GM23338 (cell line): ENCODE data around the gene INPP1. TPM values are rescaled to one million over a fixed set of nuclear protein-coding genes. Genes with fewer than 3 reads are reported as not detected.
A peak's percentile ranks its signal among the peaks of the same experiment; 100 is the strongest.

Experiments used
- ATAC-seq: fragments of 200-7000 bp; cut with Tn5 transposase; 3 replicates; pipeline ENCODE4 v1.9.1; 2020
- DNase-seq: peaks from one replicate; pipeline ENCODE4 v3.0.0-alpha.2; 2015; ENCODE audit warnings: low spot score
- H2AFZ ChIP-seq: fragments of 200-600 bp; sonication (generic); 2 replicates; pipeline ENCODE4 v1.8.0; 2016; ENCODE audit warnings: antibody characterized with exemption, mild to moderate bottlenecking, moderate library complexity
- H3F3A ChIP-seq: fragments of 200-600 bp; sonication (generic); replicated peaks from 2 replicates; pipeline ENCODE4 v1.8.0; 2017; ENCODE audit warnings: antibody characterized with exemption, mixed run types, low read depth
- H3K27ac ChIP-seq: fragments of 200-600 bp; sonication (generic); 2 replicates; pipeline ENCODE4 v1.6.1; 2016; ENCODE audit warnings: low read depth
- H3K27me3 ChIP-seq: fragments of 200-600 bp; sonication (generic); 2 replicates; pipeline ENCODE4 v1.8.0; 2016; ENCODE audit warnings: mild to moderate bottlenecking, mixed run types, moderate library complexity; ENCODE audit not compliant: insufficient read depth
- H3K36me3 ChIP-seq: fragments of 200-600 bp; sonication (generic); 2 replicates; pipeline ENCODE4 v1.8.0; 2016; ENCODE audit warnings: mild to moderate bottlenecking; ENCODE audit not compliant: insufficient read depth
- H3K4me1 ChIP-seq: fragments of 200-600 bp; sonication (generic); 2 replicates; pipeline ENCODE4 v1.8.0; 2016; ENCODE audit warnings: mild to moderate bottlenecking, moderate library complexity; ENCODE audit not compliant: insufficient read depth
- H3K4me2 ChIP-seq: fragments of 200-600 bp; sonication (generic); 2 replicates; pipeline ENCODE4 v1.7.1; 2017; ENCODE audit warnings: mixed run types
- H3K4me3 ChIP-seq: fragments of 200-600 bp; sonication (generic); 2 replicates; pipeline ENCODE4 v1.6.1; 2016; ENCODE audit warnings: mixed run types
- H3K79me2 ChIP-seq: fragments of 200-600 bp; sonication (generic); replicated peaks from 2 replicates; pipeline ENCODE4 v1.8.0; 2017; ENCODE audit warnings: mild to moderate bottlenecking; ENCODE audit not compliant: insufficient read depth
- H3K9me2 ChIP-seq: fragments of 200-600 bp; sonication (generic); 2 replicates; pipeline ENCODE4 v1.8.0; 2017; ENCODE audit not compliant: insufficient read depth
- H4K20me1 ChIP-seq: fragments of 200-600 bp; sonication (generic); replicated peaks from 2 replicates; pipeline ENCODE4 v1.8.0; 2017; ENCODE audit warnings: mild to moderate bottlenecking; ENCODE audit not compliant: insufficient read depth
- H3K27ac Mint-ChIP-seq: 2 replicates; pipeline ENCODE4 v1.8.0; 2020; ENCODE audit warnings: inconsistent platforms, mild to moderate bottlenecking, moderate library complexity, mixed read lengths
- H3K27me3 Mint-ChIP-seq: 3 replicates; pipeline ENCODE4 v1.8.0; 2022; ENCODE audit warnings: low read depth, mild to moderate bottlenecking, moderate library complexity, mixed read lengths, inconsistent platforms; ENCODE audit not compliant: insufficient read depth, poor library complexity
- H3K36me3 Mint-ChIP-seq: 3 replicates; pipeline ENCODE4 v1.8.0; 2021; ENCODE audit warnings: low read depth, mild to moderate bottlenecking, inconsistent platforms, moderate library complexity, mixed read lengths
- H3K4me1 Mint-ChIP-seq: 3 replicates; pipeline ENCODE4 v1.8.0; 2020; ENCODE audit warnings: mild to moderate bottlenecking, inconsistent platforms, mixed read lengths
- H3K4me3 Mint-ChIP-seq: 3 replicates; pipeline ENCODE4 v1.8.0; 2021; ENCODE audit warnings: moderate library complexity, mild to moderate bottlenecking, inconsistent platforms, mixed read lengths
- H3K9me3 Mint-ChIP-seq: 3 replicates; pipeline ENCODE4 v1.8.0; 2020; ENCODE audit warnings: moderate library complexity, mild to moderate bottlenecking, inconsistent platforms, mixed read lengths
- CREB1 ChIP-seq: fragments of 250-450 bp; sonication (Bioruptor Pico); IDR thresholded peaks from 2 replicates; pipeline ENCODE4 v1.5.0; 2020; ENCODE audit warnings: low read depth, mild to moderate bottlenecking, moderate library complexity
- EZH2 ChIP-seq: fragments of 200-600 bp; sonication (generic); IDR thresholded peaks from one replicate; pipeline ENCODE4 v1.8.0; 2017; ENCODE audit warnings: antibody characterized with exemption, mild to moderate bottlenecking, low read depth; ENCODE audit not compliant: unreplicated experiment
- EZH2phosphoT487 ChIP-seq: fragments of 200-600 bp; sonication (generic); IDR thresholded peaks from one replicate; pipeline ENCODE4 v1.8.1; 2018; ENCODE audit warnings: antibody characterized with exemption; ENCODE audit not compliant: unreplicated experiment
- JUNB ChIP-seq: IDR thresholded peaks from one replicate; pipeline ENCODE4 v1.6.1; 2016; ENCODE audit warnings: antibody characterized with exemption; ENCODE audit not compliant: unreplicated experiment
- NANOG ChIP-seq: IDR thresholded peaks from 2 replicates; pipeline ENCODE4 v1.6.1; 2016; ENCODE audit warnings: antibody characterized with exemption, borderline replicate concordance
- POLR2AphosphoS5 ChIP-seq: IDR thresholded peaks from 2 replicates; pipeline ENCODE4 v1.6.1; 2016; ENCODE audit warnings: antibody characterized with exemption, low read depth
- STAT1 ChIP-seq: IDR thresholded peaks from one replicate; pipeline ENCODE4 v1.6.1; 2016; ENCODE audit warnings: antibody characterized with exemption; ENCODE audit not compliant: unreplicated experiment
- ZNF114 ChIP-seq: fragments of 250-450 bp; sonication (Bioruptor Pico); IDR thresholded peaks from 2 replicates; pipeline ENCODE4 v1.5.0; 2020; ENCODE audit warnings: mild to moderate bottlenecking, moderate library complexity
- ZNF331 ChIP-seq: fragments of 250-450 bp; sonication (Bioruptor Pico); IDR thresholded peaks from 2 replicates; pipeline ENCODE4 v1.5.0; 2020; ENCODE audit warnings: low read depth, mild to moderate bottlenecking, moderate library complexity
- polyA plus RNA-seq: library from polyadenylated mRNA; unstranded; fragments of >200 nt; fragmentation: Nextera tagmentation; extraction: Ambion mirVana; gene quantifications from 2 replicates; pipeline ENCODE4 v1.2.1, GENCODE V29; 2016
- total RNA-seq: library from RNA; depleted of rRNA; stranded (reverse); fragments of >200 nt; shearing (Covaris generic); gene quantifications from 2 replicates; pipeline ENCODE4 v1.2.3, GENCODE V29; 2014
- TF ChIP-seq, protein P1 (sequence below), 2 experiments: fragments of 200-600 bp in 1 of 2; sonication (generic) in 1 of 2; conservative IDR thresholded peaks; 2 replicates each; pipeline versions ENCODE4 v1.5.1 to v1.6.1; 2016 to 2017; ENCODE audit warnings: antibody characterized with exemption in 2 of 2, low read depth in 2 of 2, mild to moderate bottlenecking in 2 of 2, moderate library complexity in 1 of 2
- TF ChIP-seq, protein P2 (sequence below): IDR thresholded peaks from one replicate; pipeline ENCODE4 v1.6.1; 2018; ENCODE audit warnings: antibody characterized with exemption; ENCODE audit not compliant: unreplicated experiment
- TF ChIP-seq, protein P3 (sequence below): IDR thresholded peaks from 2 replicates; pipeline ENCODE4 v1.6.1; 2016; ENCODE audit warnings: antibody characterized with exemption
- TF ChIP-seq, protein P4 (sequence below): fragments of 250-450 bp; sonication (Bioruptor Pico); IDR thresholded peaks from 2 replicates; pipeline ENCODE4 v1.5.0; 2020; ENCODE audit warnings: mild to moderate bottlenecking, moderate library complexity

The INPP1 gene
- total and polyA plus RNA-seq, 2 experiments from 2014 or later: 2.6 to 6.5 TPM

DNA sequence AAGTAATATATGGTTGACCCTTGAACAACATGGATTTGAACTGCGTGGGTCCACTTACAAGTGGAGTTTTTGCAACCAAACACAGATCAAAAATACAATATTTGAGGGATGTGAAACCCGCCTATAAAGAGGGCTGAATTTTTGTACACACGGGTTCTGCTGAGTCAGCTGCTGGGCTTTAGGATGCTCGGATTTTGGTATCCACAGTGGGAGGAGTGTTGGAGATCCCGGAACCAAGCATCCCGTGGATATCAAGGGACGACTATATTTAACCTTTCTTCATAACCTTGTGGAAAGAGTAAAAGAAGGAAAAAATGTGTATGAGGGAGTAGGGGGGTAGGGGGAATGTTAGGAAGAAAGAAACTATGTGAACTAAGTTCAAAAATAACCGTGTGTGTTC lies 10.0 kb upstream of the INPP1 start:
- DNase-seq (no peak), ATAC-seq (no peak)
- no peak overlapping the region for H3K27ac ChIP-seq
- no peaks in the 10 kb centered on the region for H4K20me1 ChIP-seq
- Mint-ChIP-seq H3K36me3 (no peaks in the 10 kb centered on the region), H3K27me3 (no peaks in the 10 kb centered on the region), H3K27ac (no peak overlapping the region), H3K4me1 (no peaks in the 10 kb centered on the region), H3K4me3 (no peak overlapping the region), H3K9me3 (no peaks in the 10 kb centered on the region)
- no peaks in the 10 kb centered on the region for H3K4me1 ChIP-seq
- peak overlapping the region; percentile 23; the same call in 1 of the 2 replicates for H2AFZ ChIP-seq
- no peaks in the 10 kb centered on the region for H3K27me3 ChIP-seq
- H3K36me3 ChIP-seq: no peaks in the 10 kb centered on the region
- no peaks in the 10 kb centered on the region for H3K9me2 ChIP-seq
- no peak overlapping the region for H3K4me2 ChIP-seq
- no peak for TF ChIP-seq POLR2AphosphoS5
- no peak for TF ChIP-seq ZNF114 (CRISPR knock-in tag)
- TF ChIP-seq, protein P1, sequence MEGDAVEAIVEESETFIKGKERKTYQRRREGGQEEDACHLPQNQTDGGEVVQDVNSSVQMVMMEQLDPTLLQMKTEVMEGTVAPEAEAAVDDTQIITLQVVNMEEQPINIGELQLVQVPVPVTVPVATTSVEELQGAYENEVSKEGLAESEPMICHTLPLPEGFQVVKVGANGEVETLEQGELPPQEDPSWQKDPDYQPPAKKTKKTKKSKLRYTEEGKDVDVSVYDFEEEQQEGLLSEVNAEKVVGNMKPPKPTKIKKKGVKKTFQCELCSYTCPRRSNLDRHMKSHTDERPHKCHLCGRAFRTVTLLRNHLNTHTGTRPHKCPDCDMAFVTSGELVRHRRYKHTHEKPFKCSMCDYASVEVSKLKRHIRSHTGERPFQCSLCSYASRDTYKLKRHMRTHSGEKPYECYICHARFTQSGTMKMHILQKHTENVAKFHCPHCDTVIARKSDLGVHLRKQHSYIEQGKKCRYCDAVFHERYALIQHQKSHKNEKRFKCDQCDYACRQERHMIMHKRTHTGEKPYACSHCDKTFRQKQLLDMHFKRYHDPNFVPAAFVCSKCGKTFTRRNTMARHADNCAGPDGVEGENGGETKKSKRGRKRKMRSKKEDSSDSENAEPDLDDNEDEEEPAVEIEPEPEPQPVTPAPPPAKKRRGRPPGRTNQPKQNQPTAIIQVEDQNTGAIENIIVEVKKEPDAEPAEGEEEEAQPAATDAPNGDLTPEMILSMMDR (conservative IDR thresholded peaks at IDR 0.05; ENCODE audit: low read depth in 2 of 2): no peak
- TF ChIP-seq, protein P2, sequence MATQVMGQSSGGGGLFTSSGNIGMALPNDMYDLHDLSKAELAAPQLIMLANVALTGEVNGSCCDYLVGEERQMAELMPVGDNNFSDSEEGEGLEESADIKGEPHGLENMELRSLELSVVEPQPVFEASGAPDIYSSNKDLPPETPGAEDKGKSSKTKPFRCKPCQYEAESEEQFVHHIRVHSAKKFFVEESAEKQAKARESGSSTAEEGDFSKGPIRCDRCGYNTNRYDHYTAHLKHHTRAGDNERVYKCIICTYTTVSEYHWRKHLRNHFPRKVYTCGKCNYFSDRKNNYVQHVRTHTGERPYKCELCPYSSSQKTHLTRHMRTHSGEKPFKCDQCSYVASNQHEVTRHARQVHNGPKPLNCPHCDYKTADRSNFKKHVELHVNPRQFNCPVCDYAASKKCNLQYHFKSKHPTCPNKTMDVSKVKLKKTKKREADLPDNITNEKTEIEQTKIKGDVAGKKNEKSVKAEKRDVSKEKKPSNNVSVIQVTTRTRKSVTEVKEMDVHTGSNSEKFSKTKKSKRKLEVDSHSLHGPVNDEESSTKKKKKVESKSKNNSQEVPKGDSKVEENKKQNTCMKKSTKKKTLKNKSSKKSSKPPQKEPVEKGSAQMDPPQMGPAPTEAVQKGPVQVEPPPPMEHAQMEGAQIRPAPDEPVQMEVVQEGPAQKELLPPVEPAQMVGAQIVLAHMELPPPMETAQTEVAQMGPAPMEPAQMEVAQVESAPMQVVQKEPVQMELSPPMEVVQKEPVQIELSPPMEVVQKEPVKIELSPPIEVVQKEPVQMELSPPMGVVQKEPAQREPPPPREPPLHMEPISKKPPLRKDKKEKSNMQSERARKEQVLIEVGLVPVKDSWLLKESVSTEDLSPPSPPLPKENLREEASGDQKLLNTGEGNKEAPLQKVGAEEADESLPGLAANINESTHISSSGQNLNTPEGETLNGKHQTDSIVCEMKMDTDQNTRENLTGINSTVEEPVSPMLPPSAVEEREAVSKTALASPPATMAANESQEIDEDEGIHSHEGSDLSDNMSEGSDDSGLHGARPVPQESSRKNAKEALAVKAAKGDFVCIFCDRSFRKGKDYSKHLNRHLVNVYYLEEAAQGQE: no peak
- TF ChIP-seq EZH2: no peak
- no peak for TF ChIP-seq JUNB
- no peak for TF ChIP-seq NANOG
- TF ChIP-seq EZH2phosphoT487: no peak
- TF ChIP-seq, protein P3, sequence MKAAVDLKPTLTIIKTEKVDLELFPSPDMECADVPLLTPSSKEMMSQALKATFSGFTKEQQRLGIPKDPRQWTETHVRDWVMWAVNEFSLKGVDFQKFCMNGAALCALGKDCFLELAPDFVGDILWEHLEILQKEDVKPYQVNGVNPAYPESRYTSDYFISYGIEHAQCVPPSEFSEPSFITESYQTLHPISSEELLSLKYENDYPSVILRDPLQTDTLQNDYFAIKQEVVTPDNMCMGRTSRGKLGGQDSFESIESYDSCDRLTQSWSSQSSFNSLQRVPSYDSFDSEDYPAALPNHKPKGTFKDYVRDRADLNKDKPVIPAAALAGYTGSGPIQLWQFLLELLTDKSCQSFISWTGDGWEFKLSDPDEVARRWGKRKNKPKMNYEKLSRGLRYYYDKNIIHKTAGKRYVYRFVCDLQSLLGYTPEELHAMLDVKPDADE: no peak
- no peak for TF ChIP-seq STAT1
- TF ChIP-seq, protein P4, sequence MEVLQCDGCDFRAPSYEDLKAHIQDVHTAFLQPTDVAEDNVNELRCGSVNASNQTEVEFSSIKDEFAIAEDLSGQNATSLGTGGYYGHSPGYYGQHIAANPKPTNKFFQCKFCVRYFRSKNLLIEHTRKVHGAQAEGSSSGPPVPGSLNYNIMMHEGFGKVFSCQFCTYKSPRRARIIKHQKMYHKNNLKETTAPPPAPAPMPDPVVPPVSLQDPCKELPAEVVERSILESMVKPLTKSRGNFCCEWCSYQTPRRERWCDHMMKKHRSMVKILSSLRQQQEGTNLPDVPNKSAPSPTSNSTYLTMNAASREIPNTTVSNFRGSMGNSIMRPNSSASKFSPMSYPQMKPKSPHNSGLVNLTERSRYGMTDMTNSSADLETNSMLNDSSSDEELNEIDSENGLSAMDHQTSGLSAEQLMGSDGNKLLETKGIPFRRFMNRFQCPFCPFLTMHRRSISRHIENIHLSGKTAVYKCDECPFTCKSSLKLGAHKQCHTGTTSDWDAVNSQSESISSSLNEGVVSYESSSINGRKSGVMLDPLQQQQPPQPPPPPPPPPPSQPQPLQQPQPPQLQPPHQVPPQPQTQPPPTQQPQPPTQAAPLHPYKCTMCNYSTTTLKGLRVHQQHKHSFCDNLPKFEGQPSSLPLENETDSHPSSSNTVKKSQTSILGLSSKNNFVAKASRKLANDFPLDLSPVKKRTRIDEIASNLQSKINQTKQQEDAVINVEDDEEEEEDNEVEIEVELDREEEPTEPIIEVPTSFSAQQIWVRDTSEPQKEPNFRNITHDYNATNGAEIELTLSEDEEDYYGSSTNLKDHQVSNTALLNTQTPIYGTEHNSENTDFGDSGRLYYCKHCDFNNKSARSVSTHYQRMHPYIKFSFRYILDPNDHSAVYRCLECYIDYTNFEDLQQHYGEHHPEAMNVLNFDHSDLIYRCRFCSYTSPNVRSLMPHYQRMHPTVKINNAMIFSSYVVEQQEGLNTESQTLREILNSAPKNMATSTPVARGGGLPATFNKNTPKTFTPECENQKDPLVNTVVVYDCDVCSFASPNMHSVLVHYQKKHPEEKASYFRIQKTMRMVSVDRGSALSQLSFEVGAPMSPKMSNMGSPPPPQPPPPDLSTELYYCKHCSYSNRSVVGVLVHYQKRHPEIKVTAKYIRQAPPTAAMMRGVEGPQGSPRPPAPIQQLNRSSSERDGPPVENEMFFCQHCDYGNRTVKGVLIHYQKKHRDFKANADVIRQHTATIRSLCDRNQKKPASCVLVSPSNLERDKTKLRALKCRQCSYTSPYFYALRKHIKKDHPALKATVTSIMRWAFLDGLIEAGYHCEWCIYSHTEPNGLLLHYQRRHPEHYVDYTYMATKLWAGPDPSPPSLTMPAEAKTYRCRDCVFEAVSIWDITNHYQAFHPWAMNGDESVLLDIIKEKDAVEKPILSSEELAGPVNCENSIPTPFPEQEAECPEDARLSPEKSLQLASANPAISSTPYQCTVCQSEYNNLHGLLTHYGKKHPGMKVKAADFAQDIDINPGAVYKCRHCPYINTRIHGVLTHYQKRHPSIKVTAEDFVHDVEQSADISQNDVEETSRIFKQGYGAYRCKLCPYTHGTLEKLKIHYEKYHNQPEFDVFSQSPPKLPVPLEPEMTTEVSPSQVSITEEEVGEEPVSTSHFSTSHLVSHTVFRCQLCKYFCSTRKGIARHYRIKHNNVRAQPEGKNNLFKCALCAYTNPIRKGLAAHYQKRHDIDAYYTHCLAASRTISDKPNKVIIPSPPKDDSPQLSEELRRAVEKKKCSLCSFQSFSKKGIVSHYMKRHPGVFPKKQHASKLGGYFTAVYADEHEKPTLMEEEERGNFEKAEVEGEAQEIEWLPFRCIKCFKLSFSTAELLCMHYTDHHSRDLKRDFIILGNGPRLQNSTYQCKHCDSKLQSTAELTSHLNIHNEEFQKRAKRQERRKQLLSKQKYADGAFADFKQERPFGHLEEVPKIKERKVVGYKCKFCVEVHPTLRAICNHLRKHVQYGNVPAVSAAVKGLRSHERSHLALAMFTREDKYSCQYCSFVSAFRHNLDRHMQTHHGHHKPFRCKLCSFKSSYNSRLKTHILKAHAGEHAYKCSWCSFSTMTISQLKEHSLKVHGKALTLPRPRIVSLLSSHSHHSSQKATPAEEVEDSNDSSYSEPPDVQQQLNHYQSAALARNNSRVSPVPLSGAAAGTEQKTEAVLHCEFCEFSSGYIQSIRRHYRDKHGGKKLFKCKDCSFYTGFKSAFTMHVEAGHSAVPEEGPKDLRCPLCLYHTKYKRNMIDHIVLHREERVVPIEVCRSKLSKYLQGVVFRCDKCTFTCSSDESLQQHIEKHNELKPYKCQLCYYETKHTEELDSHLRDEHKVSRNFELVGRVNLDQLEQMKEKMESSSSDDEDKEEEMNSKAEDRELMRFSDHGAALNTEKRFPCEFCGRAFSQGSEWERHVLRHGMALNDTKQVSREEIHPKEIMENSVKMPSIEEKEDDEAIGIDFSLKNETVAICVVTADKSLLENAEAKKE: no peak
- no peak for TF ChIP-seq CREB1 (CRISPR knock-in tag)
- TF ChIP-seq ZNF331 (CRISPR knock-in tag): no peak
- no peaks in the 10 kb centered on the region for H3K79me2 ChIP-seq
- no peaks in the 10 kb centered on the region for H3F3A ChIP-seq
- no peak overlapping the region for H3K4me3 ChIP-seq
